SJCRH30 (cell line): Measurements from ENCODE around the gene MYO9A. TPM values are rescaled to one million over a fixed set of nuclear protein-coding genes. Genes with fewer than 3 reads are reported as not detected.

Source experiments
- DNase-seq, 2 experiments: peaks; one replicate each; pipeline ENCODE4 v3.0.0-alpha.2; 2015 to 2020
- H3K27ac ChIP-seq: fragments of 250-450 bp; sonication (Bioruptor Pico); 2 replicates; pipeline ENCODE4 v1.5.1; 2020; ENCODE audit warnings: mild to moderate bottlenecking, moderate library complexity
- H3K27me3 ChIP-seq: fragments of 250-450 bp; sonication (Bioruptor Pico); 2 replicates; pipeline ENCODE4 v1.5.1; 2020; ENCODE audit warnings: mild to moderate bottlenecking, moderate library complexity
- H3K36me3 ChIP-seq: fragments of 250-450 bp; sonication (Bioruptor Pico); 2 replicates; pipeline ENCODE4 v1.5.1; 2020; ENCODE audit warnings: mild to moderate bottlenecking, moderate library complexity
- H3K4me1 ChIP-seq: fragments of 250-450 bp; sonication (Bioruptor Pico); 2 replicates; pipeline ENCODE4 v1.5.1; 2020; ENCODE audit warnings: mild to moderate bottlenecking, moderate library complexity
- H3K4me3 ChIP-seq: fragments of 250-450 bp; sonication (Bioruptor Pico); 2 replicates; pipeline ENCODE4 v1.5.1; 2020; ENCODE audit warnings: mild to moderate bottlenecking, moderate library complexity
- H3K9me3 ChIP-seq: fragments of 250-450 bp; sonication (Bioruptor Pico); replicated peaks from 2 replicates; pipeline ENCODE4 v1.5.1; 2020; ENCODE audit warnings: mild to moderate bottlenecking, moderate library complexity
- total RNA-seq: library from RNA; depleted of rRNA; stranded (reverse); fragments of >200 nt; shearing (Covaris generic); gene quantifications from 2 replicates; pipeline ENCODE4 v1.2.3, GENCODE V29; 2014

Gene MYO9A
- total RNA-seq, 1 experiment from 2014 or later, result 37.2 TPM

DNA sequence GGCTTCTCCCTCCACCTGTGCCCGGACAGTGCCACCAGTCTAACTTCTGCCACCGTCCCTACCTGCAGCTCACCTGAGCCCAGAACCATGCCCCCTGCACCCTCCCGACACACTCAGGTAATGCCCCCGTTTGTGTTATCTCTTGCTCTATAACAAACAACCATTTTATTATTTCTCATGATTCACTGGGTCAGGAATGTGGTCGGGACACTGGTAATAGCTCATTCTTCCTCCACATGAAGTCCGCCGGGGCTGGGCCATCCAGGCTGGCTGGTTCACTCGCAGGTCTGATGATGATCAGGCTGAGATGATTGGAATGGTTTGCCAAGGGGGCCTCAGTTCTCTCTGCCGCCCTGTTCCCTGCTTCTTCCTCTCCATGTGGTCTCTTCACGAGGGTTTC lies 327.9 kb downstream of the MYO9A start:
- no peak overlapping the region for H3K4me3 ChIP-seq
- no peaks in the 10 kb centered on the region for H3K27me3 ChIP-seq
- H3K4me1 ChIP-seq, result peaks cover 12% of the 10 kb centered on the region; the same call in 1 of the 2 replicates
- no peak overlapping the region; the same call in 1 of the 2 replicates for H3K27ac ChIP-seq
- no peaks in the 10 kb centered on the region for H3K36me3 ChIP-seq
- H3K9me3 ChIP-seq, result no peaks in the 10 kb centered on the region; the same call in 1 of the 2 replicates
- DNase-seq, result no peak

DNA sequence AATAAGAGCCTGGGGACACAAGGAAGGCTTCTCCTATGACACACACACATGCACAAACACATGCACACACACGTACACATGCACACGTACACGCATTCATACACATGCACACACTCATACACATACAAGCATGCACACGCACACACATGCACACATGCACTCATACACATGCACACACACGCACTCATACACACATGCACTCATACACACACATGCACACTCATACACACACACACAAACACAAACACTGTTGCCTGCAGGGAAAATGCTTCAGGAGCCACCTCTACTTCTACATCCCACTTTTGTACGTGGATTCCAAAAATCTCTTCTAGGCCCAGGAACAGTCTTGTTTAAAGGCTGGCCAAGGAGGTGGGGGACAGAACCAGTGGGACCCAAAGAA lies 328.3 kb downstream of the MYO9A start:
- H3K9me3 ChIP-seq, result no peaks in the 10 kb centered on the region; the same call in 1 of the 2 replicates
- no peaks in the 10 kb centered on the region for H3K27me3 ChIP-seq

DNA sequence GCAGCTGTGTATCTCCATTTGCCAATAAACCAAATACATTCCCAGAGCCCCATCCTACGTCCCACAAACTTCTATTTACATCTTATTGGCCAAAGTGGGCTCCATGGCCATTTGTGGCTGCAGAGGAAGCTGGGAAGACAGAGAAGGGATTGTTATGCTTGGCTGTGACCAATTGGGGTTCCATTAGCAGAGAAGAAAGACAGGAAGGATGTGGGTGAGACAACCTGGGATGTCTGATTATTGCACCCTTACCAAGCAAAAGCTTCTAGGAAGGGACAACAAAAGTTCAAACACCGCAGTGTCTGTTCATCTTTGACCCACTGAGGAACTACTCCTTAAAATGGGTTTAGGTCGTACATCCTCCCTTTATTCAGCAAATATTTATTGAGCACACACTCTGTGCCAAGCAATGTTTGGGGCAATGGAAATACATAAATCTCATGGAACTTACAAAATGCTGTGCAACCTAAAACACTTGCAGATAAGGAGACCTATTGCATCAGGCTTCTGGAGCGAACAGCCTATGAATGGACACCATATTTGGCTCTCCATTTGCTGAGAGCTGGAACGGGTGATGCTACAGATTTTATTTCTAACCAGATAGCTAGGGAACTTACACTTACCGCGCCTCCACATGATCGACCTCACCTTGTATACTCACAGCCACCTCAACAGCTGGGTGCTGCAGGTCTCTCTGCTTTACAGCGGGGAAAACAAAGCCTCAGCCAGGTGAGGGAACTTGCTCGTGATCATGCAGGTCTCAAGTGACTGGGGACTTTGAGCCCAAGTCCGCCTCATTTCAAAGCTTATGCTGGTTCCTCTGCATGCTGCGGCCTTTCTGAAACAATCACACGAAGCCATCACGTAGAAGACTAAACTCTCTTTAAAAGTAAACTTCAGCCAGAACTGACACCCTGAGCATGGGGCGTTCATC lies 329.0 kb downstream of the MYO9A start:
- Histone ChIP-seq H3K27ac (peak overlapping the region; percentile 26), H3K27me3 (no peaks in the 10 kb centered on the region), H3K36me3 (no peaks in the 10 kb centered on the region), H3K4me3 (no peak overlapping the region), H3K9me3 (no peaks in the 10 kb centered on the region; the same call in 1 of the 2 replicates), H3K4me1 (peaks cover 12% of the 10 kb centered on the region; the same call in 1 of the 2 replicates)
- peak in 1 of 2 experiments; percentile 60 for DNase-seq

More for the DNA sequence above, 328.3 kb downstream of the MYO9A start:
- Histone ChIP-seq H3K36me3 (no peaks in the 10 kb centered on the region), H3K4me3 (no peak overlapping the region), H3K4me1 (peaks cover 12% of the 10 kb centered on the region; the same call in 1 of the 2 replicates), H3K27ac (no peak overlapping the region)
- DNase-seq, result no peak

DNA sequence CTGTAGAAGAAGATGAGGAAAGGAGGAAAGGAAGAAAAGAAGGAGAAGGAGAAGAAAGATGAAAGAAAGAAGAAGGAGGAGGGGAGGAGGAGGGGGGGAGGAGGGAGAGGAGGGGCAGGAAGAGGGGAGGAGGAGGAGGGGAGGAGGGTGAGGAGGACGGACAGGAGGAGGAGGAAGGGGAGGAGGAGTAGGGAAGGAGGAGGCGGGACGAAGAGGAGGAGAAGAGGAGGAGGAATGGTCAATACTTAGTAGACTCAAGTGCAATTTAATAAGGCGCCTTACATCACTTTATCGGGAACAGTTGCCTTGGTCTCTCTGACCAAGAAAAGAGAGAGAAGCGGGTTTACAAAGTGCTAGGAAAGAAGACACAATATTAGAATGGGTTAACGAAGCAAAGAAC lies 331.3 kb downstream of the MYO9A start:
- Histone ChIP-seq H3K4me3 (no peak overlapping the region), H3K27me3 (no peaks in the 10 kb centered on the region), H3K4me1 (peaks cover 7% of the 10 kb centered on the region; the same call in 1 of the 2 replicates), H3K27ac (no peak overlapping the region), H3K9me3 (no peaks in the 10 kb centered on the region), H3K36me3 (no peaks in the 10 kb centered on the region)
- no peak for DNase-seq

DNA sequence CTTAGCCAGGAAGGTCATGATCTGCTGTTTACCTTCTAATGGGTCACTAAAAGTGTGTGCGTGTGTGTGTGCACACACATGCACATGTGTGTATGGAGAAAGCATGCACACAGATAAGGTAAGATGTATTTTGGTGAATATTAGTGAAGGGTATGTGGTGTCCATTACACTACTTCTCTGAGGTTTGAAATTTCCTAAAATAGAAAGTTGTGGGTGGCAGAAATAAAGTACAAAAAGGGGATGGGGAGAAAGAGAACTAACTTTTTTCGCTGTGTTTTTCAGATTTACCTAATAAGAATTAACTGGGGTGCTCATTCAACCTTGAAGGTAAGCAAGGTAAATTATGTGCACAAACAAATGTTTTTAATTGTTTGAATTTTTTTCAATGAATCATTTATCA lies 332.0 kb downstream of the MYO9A start:
- Histone ChIP-seq H3K4me1 (0 out of 2 replicates have a peak, but pooled peaks cover 2% of the 10 kb centered on the region), H3K4me3 (no peak overlapping the region), H3K27ac (no peak overlapping the region), H3K27me3 (no peaks in the 10 kb centered on the region), H3K36me3 (no peaks in the 10 kb centered on the region), H3K9me3 (no peaks in the 10 kb centered on the region)
- DNase-seq, result no peak

DNA sequence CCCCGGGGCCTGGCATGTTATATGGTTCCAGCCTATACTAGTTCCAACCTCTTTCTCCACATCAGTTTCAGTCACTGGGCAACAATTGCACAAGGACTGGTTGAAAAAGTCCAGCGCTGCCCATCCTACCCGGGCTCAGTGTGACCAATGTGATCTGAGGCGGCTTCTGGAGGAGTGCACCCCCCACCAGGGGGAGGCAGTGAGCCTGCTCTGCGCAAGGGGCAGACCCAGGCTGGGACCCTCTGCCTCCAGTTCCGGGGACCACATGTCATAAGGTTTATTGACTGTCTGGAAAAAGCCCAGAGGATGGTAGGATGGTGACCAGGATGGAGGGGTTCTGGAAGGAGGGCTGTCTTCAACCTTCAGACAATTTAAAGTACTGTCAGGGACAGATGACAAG lies 333.2 kb downstream of the MYO9A start:
- Histone ChIP-seq H3K4me3 (no peak overlapping the region), H3K36me3 (no peaks in the 10 kb centered on the region), H3K9me3 (no peaks in the 10 kb centered on the region), H3K27ac (no peak overlapping the region), H3K27me3 (no peaks in the 10 kb centered on the region), H3K4me1 (0 out of 2 replicates have a peak, but pooled peaks cover 3% of the 10 kb centered on the region)
- peak in 1 of 2 experiments; percentile 41 for DNase-seq

DNA sequence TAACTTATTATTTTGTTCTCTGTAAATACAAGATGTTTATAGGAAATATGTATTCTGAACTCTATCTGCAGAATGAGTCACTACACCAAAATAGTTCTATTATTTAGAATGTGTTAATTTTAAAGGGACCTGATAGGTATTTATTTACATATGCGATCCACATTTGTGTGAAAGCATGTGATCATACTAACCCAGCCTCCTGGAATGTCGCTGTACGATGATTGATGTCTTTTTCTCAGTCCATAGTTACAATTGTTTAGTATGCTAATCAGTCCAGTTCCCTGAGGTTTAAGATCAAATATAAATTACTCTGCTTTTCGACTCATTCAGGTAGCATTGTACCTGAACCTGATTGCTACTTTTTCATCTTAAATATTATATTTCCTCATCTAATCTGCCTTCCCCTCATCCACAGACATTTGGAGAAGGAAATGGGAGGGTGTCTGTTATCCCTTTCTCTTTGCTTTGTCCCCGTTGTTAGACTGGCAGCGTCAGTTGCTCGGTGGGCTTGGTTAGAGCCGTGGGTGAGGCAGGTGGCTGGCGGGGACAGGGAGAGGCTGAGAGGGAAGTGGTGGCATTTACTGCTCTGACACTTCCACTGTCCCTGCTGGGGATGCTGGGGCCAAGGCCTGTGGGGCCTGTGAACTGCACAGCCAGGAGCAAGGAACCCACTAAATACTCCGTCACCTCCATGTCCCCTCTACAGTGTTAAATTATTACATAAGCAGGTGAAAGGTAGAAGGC lies 335.4 kb downstream of the MYO9A start:
- Histone ChIP-seq H3K4me1 (0 out of 2 replicates have a peak, but pooled peaks cover 3% of the 10 kb centered on the region), H3K9me3 (no peaks in the 10 kb centered on the region), H3K4me3 (no peak overlapping the region), H3K27ac (no peak overlapping the region), H3K36me3 (no peaks in the 10 kb centered on the region), H3K27me3 (no peaks in the 10 kb centered on the region)
- DNase-seq, result peak; percentile 45 to 64

DNA sequence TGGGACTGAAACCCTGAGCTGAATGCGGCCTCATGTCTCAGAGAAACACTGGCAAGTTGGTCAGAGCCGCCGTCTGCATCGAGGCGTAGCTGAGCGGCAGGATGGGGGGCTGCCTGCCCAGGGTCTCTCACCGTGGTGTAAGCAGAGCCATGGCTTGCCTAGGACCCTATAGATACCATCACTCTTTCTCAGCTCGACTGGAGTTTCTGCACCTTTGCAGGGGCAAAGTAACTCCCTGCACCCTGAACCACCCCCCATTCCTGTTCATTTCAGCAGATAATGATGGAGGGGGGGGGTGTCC lies 336.0 kb downstream of the MYO9A start:
- DNase-seq, result no peak
- no peak overlapping the region for H3K27ac ChIP-seq
- H3K9me3 ChIP-seq, result no peaks in the 10 kb centered on the region
- H3K4me3 ChIP-seq, result no peak overlapping the region
- no peaks in the 10 kb centered on the region for H3K27me3 ChIP-seq
- 0 out of 2 replicates have a peak, but pooled peaks cover 3% of the 10 kb centered on the region for H3K4me1 ChIP-seq
- H3K36me3 ChIP-seq, result no peaks in the 10 kb centered on the region

DNA sequence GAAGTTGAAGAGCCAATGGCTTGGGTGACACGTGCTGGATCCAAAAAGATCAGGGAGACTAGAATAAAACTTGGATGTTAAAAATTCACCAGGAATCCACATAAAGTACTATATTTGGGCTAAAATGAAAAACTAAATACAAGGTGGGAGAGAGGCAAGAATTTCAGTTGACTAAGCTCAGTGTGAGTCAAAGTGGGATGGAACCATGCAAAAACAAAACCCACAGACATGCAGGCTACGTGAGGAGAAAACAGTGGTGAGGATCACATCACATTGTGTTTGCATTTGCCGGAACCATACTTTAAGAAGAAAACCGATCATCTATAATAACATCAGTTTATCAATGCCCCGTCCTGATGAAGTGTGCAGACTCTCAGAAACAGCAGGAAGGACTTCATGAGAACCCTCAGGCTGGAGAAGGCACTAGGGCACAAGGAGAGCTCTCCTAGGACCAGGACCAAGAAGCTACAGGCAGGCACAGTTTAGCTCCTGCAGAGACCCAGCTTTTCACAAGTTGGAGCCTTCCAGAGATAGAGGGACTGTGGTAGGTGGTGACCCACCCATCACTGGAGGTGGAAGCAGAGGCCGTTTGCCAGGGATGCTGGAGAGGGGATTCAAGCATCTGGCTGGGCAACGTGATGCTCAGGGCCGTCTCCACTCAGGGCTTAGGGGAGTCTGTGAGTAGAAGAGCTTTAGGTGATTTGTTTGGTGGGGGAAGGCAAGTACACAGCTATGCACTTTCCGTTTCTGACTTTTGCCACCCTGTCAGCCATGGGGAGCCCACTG lies 336.6 kb downstream of the MYO9A start:
- no peak for DNase-seq
- Histone ChIP-seq H3K27me3 (no peaks in the 10 kb centered on the region), H3K4me3 (no peak overlapping the region), H3K9me3 (no peaks in the 10 kb centered on the region), H3K4me1 (0 out of 2 replicates have a peak, but pooled peaks cover 3% of the 10 kb centered on the region), H3K27ac (no peak overlapping the region), H3K36me3 (no peaks in the 10 kb centered on the region)

DNA sequence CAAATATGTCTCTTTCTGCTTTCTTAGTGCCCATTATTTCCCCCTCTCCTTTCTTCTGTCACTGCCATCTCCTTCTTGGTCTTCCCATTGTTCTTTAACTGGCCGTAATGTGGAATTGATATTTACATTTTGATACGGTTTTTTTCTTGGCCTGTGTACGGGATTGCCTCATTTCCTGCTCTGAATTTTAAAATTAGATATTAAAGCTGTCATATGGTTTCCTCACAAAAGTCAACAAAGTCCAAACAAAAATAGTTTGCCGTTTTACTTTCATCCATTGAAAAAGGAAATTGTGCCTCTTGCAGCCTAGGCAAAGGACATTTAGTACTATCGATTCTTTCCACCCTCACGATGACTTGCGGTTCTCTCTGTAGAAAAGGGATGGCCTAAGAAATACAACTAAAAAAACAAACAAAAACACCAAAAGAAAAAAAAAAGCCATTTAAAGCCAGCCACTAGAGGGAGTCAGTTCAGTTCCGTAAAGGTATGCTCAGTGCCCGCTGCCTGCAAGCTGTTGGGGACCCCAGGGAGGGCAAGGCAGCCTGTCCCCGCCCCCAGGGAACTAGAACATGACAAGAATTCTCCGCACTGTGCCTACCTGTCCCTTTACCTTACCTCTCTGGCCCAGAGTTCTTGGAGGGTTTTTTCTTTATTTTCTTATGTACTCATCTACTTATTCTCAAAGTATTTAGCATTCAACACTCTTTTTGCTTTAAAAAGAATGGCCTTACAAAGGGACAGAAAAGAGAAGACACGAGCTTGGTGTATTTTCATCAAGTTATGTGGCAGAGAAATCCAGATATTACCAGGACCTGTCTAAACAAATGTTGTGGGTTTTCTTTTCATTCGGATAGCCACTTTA lies 337.6 kb downstream of the MYO9A start:
- Histone ChIP-seq H3K36me3 (no peaks in the 10 kb centered on the region), H3K27me3 (no peaks in the 10 kb centered on the region), H3K4me3 (no peak overlapping the region), H3K9me3 (no peaks in the 10 kb centered on the region), H3K27ac (no peak overlapping the region), H3K4me1 (0 out of 2 replicates have a peak, but pooled peaks cover 3% of the 10 kb centered on the region)
- peak; percentile 40 to 62 for DNase-seq

DNA sequence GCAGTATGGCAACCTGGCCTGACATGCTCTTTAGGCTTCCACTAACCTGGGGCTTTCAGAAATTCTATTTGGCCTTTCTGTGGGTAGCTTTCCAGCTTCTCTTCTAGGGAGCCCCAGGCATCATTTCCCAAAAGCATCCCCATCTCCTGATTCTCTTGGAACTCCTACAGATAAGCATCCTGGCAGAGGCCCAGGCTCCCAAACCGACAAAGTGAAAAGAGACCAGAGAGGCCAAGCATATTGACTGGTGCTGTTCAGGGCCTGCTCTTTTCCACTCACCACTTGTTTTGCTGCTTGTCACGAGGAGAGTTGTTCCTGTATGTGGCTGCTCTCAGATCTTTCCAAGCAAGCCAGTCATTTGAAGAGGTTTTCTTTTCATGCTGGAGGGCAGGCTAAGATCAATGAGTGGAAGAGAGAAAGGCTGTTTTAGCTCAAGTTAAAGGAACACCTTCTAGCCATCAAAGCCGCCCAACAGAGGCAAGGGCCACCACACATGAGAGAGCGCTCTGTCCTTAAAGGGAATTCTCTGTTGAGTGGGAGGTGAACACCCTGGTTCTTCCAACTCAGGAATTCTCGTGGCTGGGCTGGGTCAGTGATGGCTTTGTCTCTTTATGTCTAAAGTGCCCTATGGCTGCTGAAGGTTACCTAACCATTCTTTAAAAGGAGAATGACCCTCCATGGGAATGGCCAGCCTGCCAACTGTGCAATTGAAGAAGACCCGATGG lies 338.7 kb downstream of the MYO9A start:
- H3K4me3 ChIP-seq, result no peak overlapping the region
- no peak overlapping the region for H3K27ac ChIP-seq
- no peak for DNase-seq
- no peaks in the 10 kb centered on the region for H3K36me3 ChIP-seq
- H3K27me3 ChIP-seq, result no peaks in the 10 kb centered on the region
- H3K9me3 ChIP-seq, result no peaks in the 10 kb centered on the region
- H3K4me1 ChIP-seq, result 0 out of 2 replicates have a peak, but pooled peaks cover 3% of the 10 kb centered on the region

DNA sequence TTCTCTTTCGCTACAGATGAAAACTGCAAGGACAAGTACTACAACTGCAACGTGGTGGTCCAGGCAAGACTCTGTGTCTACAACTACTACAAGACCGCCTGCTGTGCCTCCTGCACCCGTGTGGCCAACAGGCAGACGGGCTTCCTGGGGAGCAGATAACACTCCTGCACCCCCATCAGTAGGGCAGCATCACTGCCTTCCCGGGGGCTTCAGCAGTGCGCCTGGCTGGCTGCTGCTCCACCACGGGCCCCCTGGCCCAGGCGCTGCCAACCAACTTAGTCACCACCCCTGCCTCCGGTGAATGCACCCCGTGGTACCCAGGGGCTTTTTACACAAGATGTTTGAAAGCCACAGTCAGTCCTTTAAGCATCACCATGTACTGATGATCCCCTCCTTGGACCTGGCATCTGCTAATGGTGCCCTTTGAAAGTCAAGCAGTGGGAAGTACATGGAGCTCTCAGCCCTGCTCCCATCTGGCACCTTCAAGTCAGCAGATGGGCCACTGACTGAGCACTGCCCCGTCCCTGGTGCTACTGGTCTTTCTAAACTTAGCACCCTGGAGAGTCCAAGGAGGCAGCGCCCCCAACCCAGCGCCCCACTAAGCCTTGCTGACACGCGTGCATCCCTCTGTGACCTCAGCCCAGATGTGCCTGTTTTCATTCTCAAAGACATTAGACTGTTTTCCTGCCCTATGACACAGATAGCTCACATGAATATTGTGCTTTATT lies 340.6 kb downstream of the MYO9A start:
- DNase-seq, result no peak
- Histone ChIP-seq H3K27me3 (no peaks in the 10 kb centered on the region), H3K27ac (no peak overlapping the region), H3K9me3 (no peaks in the 10 kb centered on the region), H3K4me3 (no peak overlapping the region), H3K36me3 (peaks cover 2% of the 10 kb centered on the region; the same call in 1 of the 2 replicates), H3K4me1 (0 out of 2 replicates have a peak, but pooled peaks cover 3% of the 10 kb centered on the region)
